ENCODE measurements around the gene AMIGO3.
A peak's percentile ranks its signal among the peaks of the same experiment; 100 is the strongest.
"Not testable (repeated sequence)": the region's sequence is repeated elsewhere in the genome, so short reads cannot be mapped to it uniquely, and the experiment has no call there.

The AMIGO3 gene

DNA sequence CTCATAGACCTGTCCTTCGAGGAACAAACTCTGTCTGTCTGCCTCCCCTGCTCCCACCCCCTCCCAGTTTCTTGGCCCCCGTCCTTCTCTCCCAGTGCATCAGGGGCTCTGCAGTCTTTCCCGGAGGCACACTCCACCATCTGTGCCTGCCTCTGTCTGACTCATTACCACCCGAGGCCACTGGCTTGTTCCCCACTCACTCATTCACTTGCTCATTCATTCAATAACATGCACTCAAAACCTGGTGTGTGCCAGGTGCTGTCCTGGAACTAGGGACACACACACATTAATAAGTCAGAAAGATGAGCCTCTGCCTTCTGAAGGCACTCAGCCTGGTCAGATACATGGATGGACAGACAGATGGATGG, 12.4 kb downstream of the AMIGO3 start:
- DNase-seq: no peak

DNA sequence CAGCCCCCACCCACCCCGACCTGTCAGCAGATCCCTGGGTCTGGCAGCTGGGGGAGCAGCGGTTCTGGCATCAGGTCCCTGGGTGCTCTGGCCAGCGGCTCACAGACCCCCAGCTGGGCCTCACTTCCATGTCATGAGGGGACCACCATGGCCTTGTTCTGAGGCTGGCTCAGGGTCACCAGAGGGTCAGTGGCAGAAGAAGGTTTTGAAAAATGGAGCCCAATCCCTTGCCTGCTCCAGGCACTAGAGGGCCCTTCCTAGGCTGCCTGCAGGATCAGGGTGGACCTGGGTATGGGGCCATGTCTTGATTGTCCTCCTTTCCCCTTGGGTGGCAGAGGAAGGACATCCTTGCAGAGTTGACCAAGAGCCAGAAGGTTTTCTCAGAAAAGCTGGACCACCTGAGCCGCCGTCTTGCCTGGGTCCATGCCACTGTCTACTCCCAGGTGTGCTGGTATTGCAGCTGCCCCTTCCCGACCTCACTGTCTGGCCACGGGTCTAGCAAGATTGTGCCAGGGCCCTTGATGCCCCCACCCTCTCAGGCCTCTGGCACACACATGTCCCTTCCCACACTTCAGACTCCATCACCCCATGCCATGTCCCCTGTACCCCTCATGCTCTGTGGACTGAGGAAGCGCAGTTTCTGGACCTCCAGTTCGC, 12.9 kb downstream of the AMIGO3 start:
- no peak for DNase-seq

- DNase-seq: no peak
These were observed 14.0 kb downstream of the AMIGO3 start for GRCh38 chr3:49705390-49705960.

DNA sequence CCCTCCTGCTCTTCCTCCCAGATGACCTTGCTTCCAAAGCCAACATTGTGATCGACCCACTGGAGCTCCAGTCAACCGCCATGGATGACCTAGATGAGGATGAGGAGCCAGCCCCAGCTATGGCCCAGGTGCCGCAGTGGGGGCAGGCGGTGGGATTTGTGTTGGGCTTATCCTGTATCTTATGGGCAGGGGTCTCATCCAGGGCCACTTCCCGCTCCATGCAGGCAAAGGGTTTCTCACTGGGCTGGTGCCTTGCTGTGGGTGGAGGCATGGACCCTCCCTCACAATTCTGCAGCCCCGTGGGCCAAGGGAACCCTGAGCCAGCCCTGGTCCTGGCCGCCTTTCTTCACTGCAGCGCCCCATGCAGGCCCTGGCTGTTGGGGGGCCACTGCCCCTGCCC, 14.9 kb downstream of the AMIGO3 start:
- no peak for DNase-seq

DNA sequence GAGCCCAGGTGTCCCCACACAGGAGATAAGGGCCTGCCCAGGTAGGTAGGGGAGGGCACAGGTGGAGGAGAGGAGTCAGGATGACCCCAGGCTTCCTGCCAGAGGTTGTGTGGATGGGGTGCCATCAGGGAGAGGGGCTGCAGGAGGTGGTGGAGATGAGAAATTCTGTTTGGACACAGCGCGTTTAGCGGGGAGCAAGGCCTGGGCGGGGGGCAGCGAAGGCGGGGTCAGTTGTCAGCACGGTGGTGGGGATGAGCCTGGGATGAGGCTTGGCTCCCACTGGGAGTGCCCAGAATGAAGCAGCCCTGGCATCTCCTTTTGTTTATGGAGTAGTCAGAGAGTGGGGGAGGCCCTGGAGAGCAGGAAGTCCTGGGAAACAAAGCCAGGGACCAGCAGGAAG, 15.5 kb downstream of the AMIGO3 start:
- no peak for DNase-seq

DNA sequence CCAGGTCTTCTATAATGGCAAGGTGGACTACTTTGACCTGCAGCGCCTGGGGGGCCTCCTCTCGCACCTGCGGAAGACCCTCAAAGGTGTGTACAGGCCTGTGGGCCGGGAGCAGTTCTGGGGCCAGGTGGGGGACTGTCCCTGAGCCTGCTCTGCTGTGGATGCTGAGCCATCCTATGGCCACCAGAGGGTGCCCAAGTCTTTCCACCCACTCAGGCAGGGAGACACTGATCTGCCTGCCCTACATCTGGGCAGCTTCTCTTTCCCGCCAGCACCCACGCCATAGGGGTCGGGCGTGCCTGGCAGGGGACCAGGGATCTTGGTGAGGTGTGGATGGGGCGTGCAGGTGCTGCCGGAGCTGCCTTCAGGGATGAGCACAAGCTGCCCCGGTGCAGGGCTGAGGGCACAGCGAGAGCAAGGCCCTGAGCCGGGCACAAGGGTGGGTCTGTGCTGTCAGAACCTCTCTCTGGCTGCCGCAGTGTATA, 16.0 kb downstream of the AMIGO3 start:
- peak; percentile 76 for DNase-seq

GRCh38 chr3:49702672-49703071, 16.8 kb downstream of the AMIGO3 start:
- DNase-seq: no peak

- DNase-seq: no peak
These were observed 18.0 kb downstream of the AMIGO3 start for GRCh38 chr3:49701388-49702077.

DNA sequence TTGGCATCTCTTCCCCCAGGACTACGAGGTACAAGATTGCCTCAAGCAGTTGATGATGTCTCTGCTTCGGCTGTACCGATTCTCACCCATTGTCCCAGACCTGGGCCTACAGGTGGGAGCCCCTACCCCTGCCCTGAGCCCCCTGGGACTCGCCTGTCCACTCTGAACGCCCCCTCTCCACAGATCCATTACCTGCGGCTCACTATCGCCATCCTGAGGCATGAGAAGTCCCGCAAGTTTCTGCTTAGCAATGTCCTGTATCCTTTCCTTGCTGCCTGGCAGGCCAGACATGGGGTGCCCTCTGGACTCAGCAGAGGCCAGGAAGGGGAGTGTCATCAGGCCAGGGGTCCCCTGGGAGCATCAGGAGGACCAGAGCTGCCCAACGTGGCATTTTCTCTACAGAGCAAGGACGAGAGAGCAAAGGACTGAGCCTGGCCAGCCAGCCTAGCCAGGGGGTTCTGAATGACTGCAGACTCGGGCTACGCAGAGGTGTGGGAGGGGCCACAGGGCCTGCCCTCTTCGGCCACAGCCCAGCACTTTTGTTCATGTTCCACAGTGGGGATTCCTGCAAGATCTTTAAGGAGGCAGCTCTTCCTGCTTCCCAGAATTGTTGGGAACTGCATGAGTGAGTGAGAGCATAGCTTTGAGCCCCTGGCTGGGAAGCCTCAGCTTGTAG, 18.9 kb downstream of the AMIGO3 start:
- no peak for DNase-seq

DNA sequence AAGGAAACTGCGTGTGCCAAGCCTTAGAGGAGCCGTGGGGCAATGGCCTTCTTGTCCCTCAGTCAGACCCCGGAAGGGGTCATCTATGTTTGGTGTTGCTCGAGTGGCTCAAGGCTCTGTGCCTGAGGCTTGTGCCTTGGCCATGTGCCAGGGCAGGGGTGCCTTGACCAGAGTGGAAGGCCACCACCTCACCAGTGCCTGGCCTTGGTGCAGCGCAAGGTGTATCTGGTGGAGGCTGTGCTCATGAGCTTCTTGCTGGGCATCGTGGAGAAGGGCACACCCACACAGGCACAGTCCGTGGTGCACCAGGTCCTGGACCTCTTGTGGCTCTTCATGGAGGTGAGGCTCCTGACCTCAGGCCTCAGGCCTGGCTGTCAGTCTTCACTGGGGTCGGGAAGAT, 19.5 kb downstream of the AMIGO3 start:
- no peak for DNase-seq

- no peak for DNase-seq
These were observed 20.1 kb downstream of the AMIGO3 start for GRCh38 chr3:49699281-49699979.

DNA sequence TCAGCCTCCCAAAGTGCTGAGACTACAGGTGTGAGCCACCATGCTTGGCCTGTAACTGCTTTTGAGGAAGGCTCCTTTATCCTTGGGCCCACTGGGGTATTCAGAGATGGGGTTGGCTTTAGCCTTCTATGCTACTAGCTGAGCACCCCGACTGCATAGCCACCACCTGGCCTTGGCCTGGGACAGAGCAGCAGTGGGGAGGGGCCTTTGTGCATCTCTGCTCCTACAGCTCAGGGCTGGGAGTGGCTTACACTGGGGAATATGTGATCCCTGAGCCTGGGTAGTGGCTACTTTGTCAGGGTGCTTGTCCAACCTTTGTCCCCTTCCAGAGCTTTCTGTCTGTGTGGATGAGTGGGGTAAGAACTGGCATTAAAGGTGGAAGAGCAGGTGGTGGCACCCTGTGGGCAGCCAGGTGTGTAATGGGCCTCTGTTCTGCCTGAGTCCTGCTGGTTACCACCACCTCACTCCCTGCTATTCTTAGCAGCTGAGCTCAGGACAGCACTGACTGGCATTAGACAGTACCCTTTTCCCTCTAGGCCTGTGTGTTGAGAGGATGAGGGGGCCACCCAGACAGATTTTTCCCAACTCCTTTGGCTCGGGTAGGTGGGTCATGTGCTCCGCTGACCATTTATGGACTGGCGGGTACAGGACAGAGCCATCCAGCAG, 24.0 kb downstream of the AMIGO3 start:
- not testable (repeated sequence) for DNase-seq

GRCh38 chr3:49694409-49695070, 24.9 kb downstream of the AMIGO3 start:
- not testable (repeated sequence) for DNase-seq

DNA sequence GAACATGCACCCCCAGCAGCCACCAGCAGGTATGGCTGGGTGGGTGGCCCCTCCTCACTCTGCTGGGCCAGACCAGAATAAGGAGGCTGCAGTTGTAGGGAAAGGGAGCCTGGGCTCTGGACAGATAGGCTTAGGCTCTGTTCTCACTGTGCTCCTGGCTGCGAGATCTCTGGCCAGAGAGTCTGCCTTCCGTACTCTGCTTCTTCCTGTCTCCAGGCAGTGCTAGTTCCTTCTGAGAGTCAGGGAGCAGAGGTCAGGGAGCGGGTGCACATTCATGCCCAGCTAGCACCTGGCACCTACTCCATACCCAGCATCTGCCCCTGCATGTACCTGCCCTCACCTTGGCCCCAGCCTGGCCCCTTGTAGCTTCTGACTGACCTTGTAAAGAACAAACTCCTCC, 28.0 kb downstream of the AMIGO3 start:
- DNase-seq: not testable (repeated sequence)

GRCh38 chr3:49690856-49691255, 28.6 kb downstream of the AMIGO3 start:
- not testable (repeated sequence) for DNase-seq

DNA sequence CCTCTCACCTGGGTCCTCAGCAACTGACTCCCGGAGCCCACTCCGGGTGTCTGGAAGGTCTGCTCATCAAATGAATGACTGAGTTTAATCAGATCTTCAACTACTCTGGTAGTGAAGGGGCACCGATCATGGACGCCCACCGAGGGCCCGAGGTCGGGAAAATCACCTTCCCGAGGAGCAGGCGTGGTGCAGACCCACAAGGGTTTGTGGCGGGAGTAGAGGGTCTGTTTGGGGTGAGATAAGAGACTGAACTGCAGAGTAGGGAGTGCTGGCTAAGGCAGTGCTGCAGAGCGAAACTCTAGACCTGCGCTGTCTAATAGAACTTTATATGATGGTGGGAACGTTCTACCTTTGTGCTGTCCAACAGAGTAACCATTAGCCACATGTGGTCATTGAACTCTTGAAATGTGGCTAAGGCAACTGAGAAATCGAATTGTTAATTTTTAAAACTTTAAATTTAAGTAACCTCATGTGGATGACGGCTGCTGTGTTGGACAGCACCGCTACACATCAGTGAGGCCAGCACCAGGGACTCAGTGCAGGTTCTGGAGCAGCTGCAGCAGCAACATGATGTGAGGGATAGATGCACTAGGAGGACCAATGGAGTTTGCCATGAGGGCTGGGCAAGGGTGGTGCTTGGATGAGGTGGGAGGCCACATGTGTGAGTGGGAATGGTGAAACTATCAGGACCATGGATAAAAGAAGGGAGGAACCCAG, 29.4 kb downstream of the AMIGO3 start:
- DNase-seq: not testable (repeated sequence)

DNA sequence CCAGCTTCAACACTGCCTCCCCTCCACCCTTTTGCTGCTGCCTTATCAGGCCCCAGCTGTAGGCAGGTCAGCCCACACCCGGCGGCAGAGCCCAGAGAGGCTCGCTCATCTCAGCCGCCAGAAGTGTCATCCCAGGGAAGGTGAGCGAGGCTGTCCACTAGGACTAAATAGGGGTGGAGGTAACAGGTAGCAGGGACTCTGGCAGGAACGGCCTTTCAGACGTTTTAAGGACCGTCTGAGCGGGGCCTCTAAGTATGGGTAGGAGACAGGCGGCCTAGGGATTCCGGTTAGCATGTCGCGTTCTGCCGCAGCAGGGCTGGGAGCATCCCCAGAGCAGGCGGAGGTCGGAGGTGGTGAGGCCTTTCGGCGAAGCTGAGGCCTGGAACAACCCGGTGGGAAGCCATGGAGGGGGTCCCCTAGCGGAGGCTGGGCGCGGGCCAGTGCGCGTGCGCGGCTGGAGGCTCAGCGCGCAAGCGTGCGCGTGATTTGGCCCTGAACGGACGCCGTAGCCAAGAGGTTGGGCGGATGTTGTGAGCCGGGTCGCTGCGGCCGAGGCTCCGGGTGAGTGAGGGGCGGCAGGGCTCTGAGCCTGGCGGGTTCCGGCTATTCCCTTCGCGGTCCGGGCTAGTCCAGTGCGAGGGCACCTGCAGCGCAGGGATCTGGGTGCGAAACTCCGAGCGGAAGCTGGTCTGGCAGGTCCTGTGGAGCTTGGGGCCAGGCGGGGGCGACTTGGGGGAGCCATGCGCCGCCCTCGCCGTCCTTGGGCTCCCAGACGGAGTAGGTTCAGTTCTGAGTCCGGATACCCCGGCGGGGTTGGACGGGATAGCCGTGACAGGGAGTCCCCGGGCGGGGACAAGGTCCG, 30.2 kb downstream of the AMIGO3 start, which contains the start of the genes MST1 and RNF123:
TSS of gene MST1 (minus strand) at position 429 of the 862 bp plus-strand sequence. CDS start 783 bp downstream, outside the sequence.
TSS of gene RNF123 (plus strand) at position 512 of the 862 bp plus-strand sequence. CDS start 1,609 bp downstream, outside the sequence.
- DNase-seq: peak; percentile 93

DNA sequence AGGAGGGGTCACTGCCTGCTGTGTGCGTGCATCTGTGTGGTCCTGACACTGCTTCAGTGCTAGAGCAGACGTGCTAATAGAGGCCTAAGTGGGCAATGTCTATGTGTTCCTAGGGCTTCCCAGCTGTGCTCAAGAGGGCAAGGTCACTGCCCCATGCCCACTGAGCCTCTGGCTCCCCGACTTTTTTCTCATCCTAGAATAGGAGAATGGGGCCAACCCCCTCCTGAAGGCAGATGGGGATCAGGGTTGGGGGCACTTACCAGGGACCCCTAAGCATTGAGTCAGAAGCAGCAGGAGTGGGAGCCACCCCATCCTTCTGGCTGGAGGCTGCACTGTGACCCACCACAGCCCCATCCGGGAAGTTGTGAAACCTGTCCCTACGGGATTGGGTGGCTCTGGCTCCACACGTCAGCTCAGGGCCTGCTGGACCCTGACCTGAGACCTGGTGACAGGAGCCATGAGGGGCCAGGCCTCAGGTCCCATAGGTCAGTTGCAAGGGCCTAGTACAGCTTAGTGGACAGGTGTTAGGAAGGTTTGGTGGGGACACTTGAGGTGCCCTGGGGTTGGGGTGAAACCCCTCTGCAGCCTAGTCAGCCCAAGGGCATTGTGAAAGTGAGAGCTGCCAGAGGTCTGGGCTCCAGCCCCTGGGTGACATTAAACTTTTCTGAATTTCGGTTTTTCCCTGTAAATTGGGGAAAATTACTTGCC, 31.0 kb downstream of the AMIGO3 start:
- not testable (repeated sequence) for DNase-seq

DNA sequence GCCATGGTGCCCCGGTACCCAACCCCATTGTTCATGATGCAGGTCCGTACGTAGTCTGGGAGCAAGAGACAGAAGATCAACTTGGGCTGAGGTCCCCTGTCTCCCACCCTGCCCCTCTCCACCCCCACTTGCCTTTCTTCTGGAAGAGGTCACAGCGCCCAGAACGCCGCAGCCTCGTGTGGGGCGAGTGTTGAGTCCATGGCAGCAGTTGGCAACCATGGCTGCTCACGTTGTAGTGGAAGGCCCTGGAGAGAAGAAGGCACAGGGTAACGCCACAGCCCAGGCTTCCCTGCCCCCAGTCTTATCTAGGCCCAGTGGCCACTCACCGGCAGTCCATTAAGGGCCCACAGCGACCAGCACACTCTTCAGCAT, 32.1 kb downstream of the AMIGO3 start:
- not testable (repeated sequence) for DNase-seq
